ENCODE measurements around the gene MRPL41. TPM values are rescaled to one million over a fixed set of nuclear protein-coding genes. Genes with fewer than 3 reads are reported as not detected.

Gene MRPL41
- total and polyA plus RNA-seq, 2 of the 13 experiments (the other 11 are each of a cell fraction or from before 2014, with no cell fraction given): 20.9 to 54.0 TPM

GRCh38 chr9:137524161-137524980, 27.3 kb upstream of the MRPL41 start:
- in situ Hi-C loops (cut with HindIII; ENCODE audit: extremely low pct_ligation_motif_present, low pct_unique_long_range_greater_than_20kb) (loop anchor here (10.0 kb wide), 1 partner anchor 240 kb away; no protein-coding TSS in a partner anchor), intact Hi-C loops (cut with micrococcal nuclease; ENCODE audit: unreplicated experiment) (no loop called here)
- ChIA-PET CTCF (ENCODE audit: low intra/inter-chr PET ratio, low total read pairs) (no interaction called here), POLR2A (interaction anchor here (0.6 kb wide), 1 partner anchor 139 kb away, joined by 3 read pairs; no protein-coding TSS in a partner anchor)
- Histone ChIP-seq H3K36me3 (replicated peaks in 1 of 2; ENCODE audit: control insufficient read depth in 1 of 2, insufficient read depth in 2 of 2, low read length in 2 of 2) (no peaks in the 10 kb centered on the region), H4K20me1 (ENCODE audit: insufficient read depth, low read length) (no peaks in the 10 kb centered on the region), H3K4me3 (replicated peaks in 1 of 3; ENCODE audit: insufficient read depth in 1 of 3, low read depth in 2 of 3, low read length in 3 of 3) (no peak overlapping the region), H3K9me3 (ENCODE audit: low read length) (no peaks in the 10 kb centered on the region), H3K79me2 (ENCODE audit: insufficient read depth, low read length) (no peaks in the 10 kb centered on the region), H3K27me3 (ENCODE audit: control insufficient read depth in 1 of 2, insufficient read depth in 2 of 2, low read length in 2 of 2) (no peaks in the 10 kb centered on the region), H3K9ac (ENCODE audit: insufficient read depth, low read depth, low read length) (no peak overlapping the region), H3K4me1 (ENCODE audit: insufficient read depth, low read length) (no peaks in the 10 kb centered on the region), H3K4me2 (ENCODE audit: low read depth, low read length) (no peak overlapping the region), H3K27ac (ENCODE audit: extremely low read length, insufficient read depth, low read length) (no peak overlapping the region), H2AFZ (ENCODE audit: low read length) (no peak overlapping the region)
- BruUV-seq (replicated peaks): no TSS peak
- ATAC-seq (no peak), FAIRE-seq (no peak), DNase-seq (ENCODE audit: low spot score) (no peak)
- 83% methylated on average over 16 of the region's 33 CpGs for WGBS (ENCODE audit: low lambda C conversion rate)
- TF ChIP-seq, protein P1, sequence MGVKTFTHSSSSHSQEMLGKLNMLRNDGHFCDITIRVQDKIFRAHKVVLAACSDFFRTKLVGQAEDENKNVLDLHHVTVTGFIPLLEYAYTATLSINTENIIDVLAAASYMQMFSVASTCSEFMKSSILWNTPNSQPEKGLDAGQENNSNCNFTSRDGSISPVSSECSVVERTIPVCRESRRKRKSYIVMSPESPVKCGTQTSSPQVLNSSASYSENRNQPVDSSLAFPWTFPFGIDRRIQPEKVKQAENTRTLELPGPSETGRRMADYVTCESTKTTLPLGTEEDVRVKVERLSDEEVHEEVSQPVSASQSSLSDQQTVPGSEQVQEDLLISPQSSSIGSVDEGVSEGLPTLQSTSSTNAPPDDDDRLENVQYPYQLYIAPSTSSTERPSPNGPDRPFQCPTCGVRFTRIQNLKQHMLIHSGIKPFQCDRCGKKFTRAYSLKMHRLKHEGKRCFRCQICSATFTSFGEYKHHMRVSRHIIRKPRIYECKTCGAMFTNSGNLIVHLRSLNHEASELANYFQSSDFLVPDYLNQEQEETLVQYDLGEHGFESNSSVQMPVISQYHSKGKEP (CRISPR knock-in tag; IDR thresholded peaks at IDR 0.05): no peak
- no peak for TF ChIP-seq FOSL2 (CRISPR knock-in tag; IDR thresholded peaks at IDR 0.05)
- no peak for TF ChIP-seq NR2F1 (CRISPR knock-in tag; IDR thresholded peaks at IDR 0.05)
- TF ChIP-seq, protein P2, sequence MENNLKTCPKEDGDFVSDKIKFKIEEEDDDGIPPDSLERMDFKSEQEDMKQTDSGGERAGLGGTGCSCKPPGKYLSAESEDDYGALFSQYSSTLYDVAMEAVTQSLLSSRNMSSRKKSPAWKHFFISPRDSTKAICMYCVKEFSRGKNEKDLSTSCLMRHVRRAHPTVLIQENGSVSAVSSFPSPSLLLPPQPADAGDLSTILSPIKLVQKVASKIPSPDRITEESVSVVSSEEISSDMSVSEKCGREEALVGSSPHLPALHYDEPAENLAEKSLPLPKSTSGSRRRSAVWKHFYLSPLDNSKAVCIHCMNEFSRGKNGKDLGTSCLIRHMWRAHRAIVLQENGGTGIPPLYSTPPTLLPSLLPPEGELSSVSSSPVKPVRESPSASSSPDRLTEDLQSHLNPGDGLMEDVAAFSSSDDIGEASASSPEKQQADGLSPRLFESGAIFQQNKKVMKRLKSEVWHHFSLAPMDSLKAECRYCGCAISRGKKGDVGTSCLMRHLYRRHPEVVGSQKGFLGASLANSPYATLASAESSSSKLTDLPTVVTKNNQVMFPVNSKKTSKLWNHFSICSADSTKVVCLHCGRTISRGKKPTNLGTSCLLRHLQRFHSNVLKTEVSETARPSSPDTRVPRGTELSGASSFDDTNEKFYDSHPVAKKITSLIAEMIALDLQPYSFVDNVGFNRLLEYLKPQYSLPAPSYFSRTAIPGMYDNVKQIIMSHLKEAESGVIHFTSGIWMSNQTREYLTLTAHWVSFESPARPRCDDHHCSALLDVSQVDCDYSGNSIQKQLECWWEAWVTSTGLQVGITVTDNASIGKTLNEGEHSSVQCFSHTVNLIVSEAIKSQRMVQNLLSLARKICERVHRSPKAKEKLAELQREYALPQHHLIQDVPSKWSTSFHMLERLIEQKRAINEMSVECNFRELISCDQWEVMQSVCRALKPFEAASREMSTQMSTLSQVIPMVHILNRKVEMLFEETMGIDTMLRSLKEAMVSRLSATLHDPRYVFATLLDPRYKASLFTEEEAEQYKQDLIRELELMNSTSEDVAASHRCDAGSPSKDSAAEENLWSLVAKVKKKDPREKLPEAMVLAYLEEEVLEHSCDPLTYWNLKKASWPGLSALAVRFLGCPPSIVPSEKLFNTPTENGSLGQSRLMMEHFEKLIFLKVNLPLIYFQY (CRISPR knock-in tag; IDR thresholded peaks at IDR 0.05; ENCODE audit: borderline replicate concordance): no peak
- no peak for TF ChIP-seq ZNF780A (CRISPR knock-in tag; IDR thresholded peaks at IDR 0.05)
- no peak for TF ChIP-seq RERE (CRISPR knock-in tag; IDR thresholded peaks at IDR 0.05; ENCODE audit: low read depth)
- TF ChIP-seq ZNF30 (CRISPR knock-in tag; IDR thresholded peaks at IDR 0.05): no peak
- no peak for TF ChIP-seq TAF1 (CRISPR knock-in tag; IDR thresholded peaks at IDR 0.05)
- no peak for TF ChIP-seq SKIL (CRISPR knock-in tag; IDR thresholded peaks at IDR 0.05; ENCODE audit: borderline replicate concordance)

Data from HepG2 (cell line).